ENCODE data around the gene LRPAP1.

- TF ChIP-seq POLR2AphosphoS5 (IDR thresholded peaks at IDR 0.05; ENCODE audit: low read depth, low read length) (no peak), TCF12 (IDR thresholded peaks at IDR 0.05) (no peak), CTCF (IDR thresholded peaks at IDR 0.05) (no peak), RXRA (IDR thresholded peaks at IDR 0.05; ENCODE audit: borderline replicate concordance, low read depth) (no peak), JUND (IDR thresholded peaks at IDR 0.05) (no peak), YY1 (IDR thresholded peaks at IDR 0.05; ENCODE audit: low read depth) (no peak), USF2 (IDR thresholded peaks at IDR 0.05; ENCODE audit: borderline replicate concordance, low read depth, low read length) (no peak), TEAD4 (IDR thresholded peaks at IDR 0.05; ENCODE audit: borderline replicate concordance, insufficient read depth) (no peak), GABPA (IDR thresholded peaks at IDR 0.05; ENCODE audit: low read depth) (no peak), RFX5 (IDR thresholded peaks at IDR 0.05; ENCODE audit: low read length) (no peak)
Observed at GRCh38 chr4:3483471-3483921, 48.7 kb downstream of the LRPAP1 start.

Measured in SK-N-SH (cell line).